Lung (tissue), 12 donors: ENCODE data around the gene RTN1. TPM values are rescaled to one million over a fixed set of nuclear protein-coding genes. Genes with fewer than 3 reads are reported as not detected.
A peak's percentile ranks its signal among the peaks of the same experiment; 100 is the strongest.

ENCODE experiments used
- ATAC-seq: fragments of 200-7000 bp; cut with Tn5 transposase; one replicate; pipeline ENCODE4 v1.9.1; 2020; ENCODE audit warnings: moderate number of reproducible peaks; ENCODE audit not compliant: insufficient read depth, low FRiP score
- DNase-seq, 3 donors: peaks; one replicate each; pipeline ENCODE4 v3.0.0-alpha.2; 2013 to 2017
- H3K27ac ChIP-seq, 2 donors: one replicate each; pipeline ENCODE4 v1.5.1; 2013; ENCODE audit warnings: mild to moderate bottlenecking in 2 of 2, moderate library complexity in 2 of 2, control low read depth in 1 of 2, inconsistent platforms in 1 of 2, low read depth in 1 of 2, low read length in 1 of 2
- H3K27me3 ChIP-seq, 3 donors: one replicate each; pipeline ENCODE4 v1.5.1; 2013; ENCODE audit warnings: low read length in 2 of 3; ENCODE audit not compliant: control insufficient read depth in 3 of 3, insufficient read depth in 3 of 3
- H3K36me3 ChIP-seq, 4 donors: one replicate each; pipeline ENCODE4 v1.5.1; 2013; ENCODE audit warnings: low read length in 4 of 4, mild to moderate bottlenecking in 1 of 4, moderate library complexity in 1 of 4; ENCODE audit not compliant: control insufficient read depth in 4 of 4, insufficient read depth in 4 of 4
- H3K4me1 ChIP-seq, 5 donors: one replicate each; pipeline ENCODE4 v1.5.1; 2013; ENCODE audit warnings: low read length in 5 of 5, mild to moderate bottlenecking in 2 of 5, moderate library complexity in 1 of 5; ENCODE audit not compliant: control insufficient read depth in 5 of 5, insufficient read depth in 5 of 5
- H3K4me3 ChIP-seq: one replicate; pipeline ENCODE4 v1.5.1; 2013; ENCODE audit warnings: mild to moderate bottlenecking, control low read depth, moderate library complexity
- H3K9ac ChIP-seq, 2 donors: one replicate each; pipeline ENCODE4 v1.5.1; 2013; ENCODE audit warnings: low read length in 2 of 2, control low read depth in 1 of 2; ENCODE audit not compliant: insufficient read depth in 1 of 2
- H3K9me3 ChIP-seq, 4 donors: one replicate each; pipeline ENCODE4 v1.5.1; 2013; ENCODE audit warnings: low read length in 3 of 4, mild to moderate bottlenecking in 1 of 4, moderate library complexity in 1 of 4; ENCODE audit not compliant: control insufficient read depth in 4 of 4, insufficient read depth in 3 of 4
- CTCF ChIP-seq: IDR thresholded peaks from 2 replicates; pipeline ENCODE4 v1.5.1; 2012; ENCODE audit warnings: mild to moderate bottlenecking; ENCODE audit errors: control extremely low read depth, extremely low read depth
- WGBS, 2 donors: extraction: QIAGEN DNeasy Blood & Tissue Kit; methylation state at CpG; one replicate each; pipeline ENCODE4 v1.1.7; 2013; 5-methylcytosine and 5-hydroxymethylcytosine counted together
- polyA plus RNA-seq, 2 donors: library from polyadenylated mRNA; stranded (reverse); fragments of 200-250 nt; gene quantifications; one replicate each; pipeline ENCODE4 v1.2.1, GENCODE V29; 2013
- total RNA-seq, 2 donors: library from RNA; depleted of rRNA in 1 of 2; stranded (reverse); fragments of >200 nt in 1 of 2; gene quantifications; one replicate each; pipeline ENCODE4 v1.2.1, GENCODE V29; 2014 to 2021
- donor health status: control.
- donor health status: control.
- donor health status: Bipolar disorder and iron deficiency.
- donor health status: healthy.
- donor health status: DM: yes; HTN: yes; CAD: no.

RTN1 gene
- total and polyA plus RNA-seq, 4 donors: 2.4 to 9.0 (median 6.9) TPM

GRCh38 chr14:59871166-59871495 is 555 bp upstream of the RTN1 start:
- Histone ChIP-seq H3K9ac (no peak overlapping the region), H3K27me3 (peaks cover 2 to 58% (median 50%) of the 10 kb centered on the region in 3 donors), H3K36me3 (no peaks in the 10 kb centered on the region), H3K4me3 (no peak overlapping the region), H3K4me1 (peaks cover 0 to 12% (median 4%) of the 10 kb centered on the region in 5 donors), H3K27ac (no peak overlapping the region), H3K9me3 (no peaks in the 10 kb centered on the region)
- DNase-seq (no peak), ATAC-seq (no peak)
- 6 to 15% methylated on average over 4 of the region's 4 CpGs for WGBS, 2 donors
- TF ChIP-seq CTCF: no peak

GRCh38 chr14:59869381-59870255 is 958 bp downstream of the RTN1 start:
- 16 to 23% methylated on average over 43 to 44 of the region's 44 CpGs for WGBS, 2 donors
- DNase-seq: peak; percentile 6 to 39 (median 20)
- ATAC-seq: no peak
- H3K4me3 ChIP-seq: peak overlapping the region; percentile 25
- no peak overlapping the region for H3K27ac ChIP-seq
- no peak for TF ChIP-seq CTCF
- no peak overlapping the region for H3K9ac ChIP-seq
- peaks cover 0 to 12% (median 4%) of the 10 kb centered on the region in 5 donors for H3K4me1 ChIP-seq
- H3K9me3 ChIP-seq: no peaks in the 10 kb centered on the region
- H3K36me3 ChIP-seq: no peaks in the 10 kb centered on the region
- H3K27me3 ChIP-seq: peaks cover 2 to 68% (median 56%) of the 10 kb centered on the region in 3 donors

- Histone ChIP-seq H3K27me3 (peaks cover 0 to 68% (median 52%) of the 10 kb centered on the region in 3 donors), H3K36me3 (no peaks in the 10 kb centered on the region), H3K4me3 (no peak overlapping the region), H3K27ac (no peak overlapping the region), H3K9ac (no peak overlapping the region), H3K9me3 (no peaks in the 10 kb centered on the region), H3K4me1 (peaks cover 0 to 12% (median 4%) of the 10 kb centered on the region in 5 donors)
- no peak for ATAC-seq
- 47 to 71% methylated on average over 3 of the region's 3 CpGs for WGBS, 2 donors
- no peak for TF ChIP-seq CTCF
- no peak for DNase-seq
These were observed 2.6 kb downstream of the RTN1 start for GRCh38 chr14:59868021-59868420.
